Measurements from ENCODE around the gene CYB561D2. TPM values are rescaled to one million over a fixed set of nuclear protein-coding genes. Genes with fewer than 3 reads are reported as not detected.

Gene CYB561D2
- total and polyA plus RNA-seq, 9 donors, result 4.5 to 17.1 (median 9.6) TPM

GRCh38 chr3:50352781-50353180, 2.1 kb downstream of the CYB561D2 start:
- H3K27ac ChIP-seq, result no peak overlapping the region
- peaks cover 24% of the 10 kb centered on the region for H3K4me1 ChIP-seq (ENCODE audit: insufficient read depth)
- intact Hi-C loops (cut with DNase I), result loop anchor here in 2 of 4 donors (5.0 to 10.0 kb wide), 2 partner anchors 252 to 255 kb away; no protein-coding TSS in a partner anchor
- 46 to 53% (median 51%) methylated on average over 2 of the region's 2 CpGs for WGBS, 3 donors
- no peak overlapping the region for H3K4me3 ChIP-seq
- no peak for DNase-seq
- no peaks in the 10 kb centered on the region for H3K9me3 ChIP-seq
- H3K36me3 ChIP-seq, result no peaks in the 10 kb centered on the region
- no peaks in the 10 kb centered on the region for H3K27me3 ChIP-seq
- TF ChIP-seq, protein P1, sequence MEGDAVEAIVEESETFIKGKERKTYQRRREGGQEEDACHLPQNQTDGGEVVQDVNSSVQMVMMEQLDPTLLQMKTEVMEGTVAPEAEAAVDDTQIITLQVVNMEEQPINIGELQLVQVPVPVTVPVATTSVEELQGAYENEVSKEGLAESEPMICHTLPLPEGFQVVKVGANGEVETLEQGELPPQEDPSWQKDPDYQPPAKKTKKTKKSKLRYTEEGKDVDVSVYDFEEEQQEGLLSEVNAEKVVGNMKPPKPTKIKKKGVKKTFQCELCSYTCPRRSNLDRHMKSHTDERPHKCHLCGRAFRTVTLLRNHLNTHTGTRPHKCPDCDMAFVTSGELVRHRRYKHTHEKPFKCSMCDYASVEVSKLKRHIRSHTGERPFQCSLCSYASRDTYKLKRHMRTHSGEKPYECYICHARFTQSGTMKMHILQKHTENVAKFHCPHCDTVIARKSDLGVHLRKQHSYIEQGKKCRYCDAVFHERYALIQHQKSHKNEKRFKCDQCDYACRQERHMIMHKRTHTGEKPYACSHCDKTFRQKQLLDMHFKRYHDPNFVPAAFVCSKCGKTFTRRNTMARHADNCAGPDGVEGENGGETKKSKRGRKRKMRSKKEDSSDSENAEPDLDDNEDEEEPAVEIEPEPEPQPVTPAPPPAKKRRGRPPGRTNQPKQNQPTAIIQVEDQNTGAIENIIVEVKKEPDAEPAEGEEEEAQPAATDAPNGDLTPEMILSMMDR (IDR thresholded peaks at IDR 0.05), result no peak
- TF ChIP-seq POLR2A (IDR thresholded peaks at IDR 0.05) (no peak), EP300 (IDR thresholded peaks at IDR 0.05) (no peak)

GRCh38 chr3:50353245-50354004, 2.8 kb downstream of the CYB561D2 start:
- Histone ChIP-seq H3K4me1 (ENCODE audit: insufficient read depth) (peaks cover 27% of the 10 kb centered on the region), H3K4me3 (no peak overlapping the region), H3K36me3 (no peaks in the 10 kb centered on the region), H3K27me3 (no peaks in the 10 kb centered on the region), H3K9me3 (no peaks in the 10 kb centered on the region), H3K27ac (no peak overlapping the region)
- intact Hi-C loops (cut with DNase I), result loop anchor here in 2 of 4 donors (5.0 to 10.0 kb wide), 2 partner anchors 251 to 254 kb away; no protein-coding TSS in a partner anchor
- TF ChIP-seq, protein P1 (IDR thresholded peaks at IDR 0.05), result no peak
- no peak for TF ChIP-seq EP300 (IDR thresholded peaks at IDR 0.05)
- no peak for TF ChIP-seq POLR2A (IDR thresholded peaks at IDR 0.05)
- no peak for DNase-seq
- 68 to 77% (median 73%) methylated on average over 12 of the region's 12 CpGs for WGBS, 3 donors

DNA sequence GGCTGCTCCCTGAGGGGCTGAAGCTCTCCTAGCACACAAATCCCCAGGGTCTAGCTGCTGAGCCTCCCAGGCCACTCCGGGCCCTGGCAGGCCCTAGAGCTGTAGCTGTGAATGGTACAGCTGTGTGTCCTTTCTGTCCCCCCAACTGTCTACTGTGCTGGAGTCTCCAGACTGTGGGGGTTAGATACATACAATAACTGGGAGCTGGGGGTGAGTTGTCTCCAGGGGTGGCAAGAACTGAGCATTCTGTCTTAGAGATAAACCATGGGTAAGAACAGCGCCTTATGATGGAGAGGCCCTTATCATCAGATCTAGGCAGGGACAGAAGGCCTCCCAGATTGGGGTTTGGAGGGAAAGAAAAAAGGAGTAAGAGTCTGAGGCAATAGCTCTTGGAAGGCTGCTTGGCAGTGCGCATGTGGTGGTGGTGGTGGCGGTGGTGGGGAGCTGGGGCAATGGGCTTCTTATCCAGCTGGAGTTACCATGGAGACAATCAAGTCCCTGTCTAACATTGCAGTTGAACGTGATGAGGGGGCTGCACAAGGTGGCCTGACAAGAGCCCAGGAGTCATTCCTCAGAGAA, 3.6 kb downstream of the CYB561D2 start:
- Histone ChIP-seq H3K27me3 (no peaks in the 10 kb centered on the region), H3K4me1 (ENCODE audit: insufficient read depth) (peaks cover 29% of the 10 kb centered on the region), H3K27ac (no peak overlapping the region), H3K9me3 (no peaks in the 10 kb centered on the region), H3K36me3 (no peaks in the 10 kb centered on the region), H3K4me3 (no peak overlapping the region)
- TF ChIP-seq, protein P1 (IDR thresholded peaks at IDR 0.05), result no peak
- TF ChIP-seq POLR2A (IDR thresholded peaks at IDR 0.05) (no peak), EP300 (IDR thresholded peaks at IDR 0.05) (no peak)
- intact Hi-C loops (cut with DNase I), result loop anchor here in 2 of 4 donors (5.0 to 10.0 kb wide), 2 partner anchors 251 to 253 kb away; no protein-coding TSS in a partner anchor
- DNase-seq, result no peak
- WGBS, 3 donors, result 66 to 73% (median 67%) methylated on average over 5 of the region's 5 CpGs

GRCh38 chr3:50354850-50355249, 4.2 kb downstream of the CYB561D2 start:
- H3K4me3 ChIP-seq, result no peak overlapping the region
- TF ChIP-seq, protein P1 (IDR thresholded peaks at IDR 0.05), result no peak
- TF ChIP-seq POLR2A (IDR thresholded peaks at IDR 0.05), result no peak
- TF ChIP-seq EP300 (IDR thresholded peaks at IDR 0.05), result no peak
- DNase-seq, result no peak
- intact Hi-C loops (cut with DNase I), result loop anchor here in 2 of 4 donors (5.0 to 10.0 kb wide), 2 partner anchors 250 to 252 kb away; no protein-coding TSS in a partner anchor
- no peaks in the 10 kb centered on the region for H3K36me3 ChIP-seq
- H3K27me3 ChIP-seq, result no peaks in the 10 kb centered on the region
- peaks cover 26% of the 10 kb centered on the region for H3K4me1 ChIP-seq (ENCODE audit: insufficient read depth)
- WGBS, 3 donors, result 77 to 83% (median 77%) methylated on average over 5 to 7 of the region's 7 CpGs
- no peaks in the 10 kb centered on the region for H3K9me3 ChIP-seq
- no peak overlapping the region for H3K27ac ChIP-seq

Measured in ovary (tissue), 9 donors.